PC-3 (cell line): ENCODE results near the gene EFHC2.

Experiments
- EZH2 ChIP-seq: fragments of 300-600 bp; sonication (generic); IDR thresholded peaks from one replicate; pipeline ENCODE4 v1.6.1; 2017; ENCODE audit warnings: antibody characterized with exemption, mild to moderate bottlenecking, low read length; ENCODE audit not compliant: unreplicated experiment
- EZH2phosphoT487 ChIP-seq: fragments of 300-600 bp; sonication (generic); IDR thresholded peaks from 2 replicates; pipeline ENCODE4 v1.6.1; 2018; ENCODE audit warnings: mild to moderate bottlenecking, antibody characterized with exemption, low read length, borderline replicate concordance
- TF ChIP-seq, protein P1 (sequence below): fragments of 300-600 bp; sonication (generic); conservative IDR thresholded peaks from 2 replicates; pipeline ENCODE4 v1.5.1; 2017; ENCODE audit warnings: antibody characterized with exemption, low read depth, mild to moderate bottlenecking, low read length

DNA sequence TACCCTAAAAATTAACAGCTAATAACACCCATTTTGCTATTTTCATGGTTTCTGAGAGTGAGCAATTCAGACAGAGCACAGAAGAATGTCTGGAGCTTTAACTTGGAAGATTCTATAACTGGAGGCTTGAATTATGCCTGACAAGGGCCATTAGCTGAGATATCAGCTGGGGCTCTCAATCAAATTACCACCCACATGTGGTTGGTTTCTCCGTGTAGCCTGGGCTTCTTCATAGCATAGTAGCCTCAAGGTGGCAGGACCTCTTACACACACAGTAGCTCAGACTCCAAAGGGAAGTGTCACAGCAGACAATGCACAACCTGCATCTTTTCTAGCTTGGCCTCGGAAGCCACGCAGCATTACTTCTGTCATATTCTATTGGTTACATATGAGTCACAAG is 127.3 kb downstream of the EFHC2 start:
- TF ChIP-seq EZH2, result no peak
- TF ChIP-seq, protein P1, sequence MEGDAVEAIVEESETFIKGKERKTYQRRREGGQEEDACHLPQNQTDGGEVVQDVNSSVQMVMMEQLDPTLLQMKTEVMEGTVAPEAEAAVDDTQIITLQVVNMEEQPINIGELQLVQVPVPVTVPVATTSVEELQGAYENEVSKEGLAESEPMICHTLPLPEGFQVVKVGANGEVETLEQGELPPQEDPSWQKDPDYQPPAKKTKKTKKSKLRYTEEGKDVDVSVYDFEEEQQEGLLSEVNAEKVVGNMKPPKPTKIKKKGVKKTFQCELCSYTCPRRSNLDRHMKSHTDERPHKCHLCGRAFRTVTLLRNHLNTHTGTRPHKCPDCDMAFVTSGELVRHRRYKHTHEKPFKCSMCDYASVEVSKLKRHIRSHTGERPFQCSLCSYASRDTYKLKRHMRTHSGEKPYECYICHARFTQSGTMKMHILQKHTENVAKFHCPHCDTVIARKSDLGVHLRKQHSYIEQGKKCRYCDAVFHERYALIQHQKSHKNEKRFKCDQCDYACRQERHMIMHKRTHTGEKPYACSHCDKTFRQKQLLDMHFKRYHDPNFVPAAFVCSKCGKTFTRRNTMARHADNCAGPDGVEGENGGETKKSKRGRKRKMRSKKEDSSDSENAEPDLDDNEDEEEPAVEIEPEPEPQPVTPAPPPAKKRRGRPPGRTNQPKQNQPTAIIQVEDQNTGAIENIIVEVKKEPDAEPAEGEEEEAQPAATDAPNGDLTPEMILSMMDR, result no peak
- no peak for TF ChIP-seq EZH2phosphoT487
